GM12874 (cell line): Measurements from ENCODE around the gene PUM1.

Source experiments
- CTCF ChIP-seq: IDR thresholded peaks from 2 replicates; pipeline ENCODE4 v1.5.1; 2011; ENCODE audit warnings: low read depth, mild to moderate bottlenecking, control low read depth, low read length, moderate library complexity; ENCODE audit not compliant: insufficient read depth

PUM1 gene

GRCh38 chr1:30991862-30992606 is 73.5 kb downstream of the PUM1 start:
- no peak for TF ChIP-seq CTCF

- TF ChIP-seq CTCF = no peak
These were observed 74.9 kb downstream of the PUM1 start for GRCh38 chr1:30990591-30990990.

GRCh38 chr1:30988045-30988444 is 77.5 kb downstream of the PUM1 start:
- TF ChIP-seq CTCF = no peak

GRCh38 chr1:30986755-30987154 is 78.8 kb downstream of the PUM1 start:
- no peak for TF ChIP-seq CTCF

- TF ChIP-seq CTCF = no peak
These were observed 80.5 kb downstream of the PUM1 start for GRCh38 chr1:30984991-30985503.

GRCh38 chr1:30984165-30984889 is 81.2 kb downstream of the PUM1 start:
- no peak for TF ChIP-seq CTCF

- no peak for TF ChIP-seq CTCF
These were observed 82.6 kb downstream of the PUM1 start for GRCh38 chr1:30982937-30983336.
